ENCODE data around the gene RXFP1. TPM values are rescaled to one million over a fixed set of nuclear protein-coding genes. Genes with fewer than 3 reads are reported as not detected.

Gene RXFP1
- not detected for total RNA-seq

GRCh38 chr4:158521484-158522088 is at the start of gene RXFP1:
Gene RXFP1 (plus strand): TSS chr4:158521882. CDS start chr4:158521977, 95 bp downstream.
- DNase-seq (ENCODE audit: low spot score) (no peak), ATAC-seq (no peak)
- intact Hi-C loops (cut with DNase I) = no loop called here

DNA sequence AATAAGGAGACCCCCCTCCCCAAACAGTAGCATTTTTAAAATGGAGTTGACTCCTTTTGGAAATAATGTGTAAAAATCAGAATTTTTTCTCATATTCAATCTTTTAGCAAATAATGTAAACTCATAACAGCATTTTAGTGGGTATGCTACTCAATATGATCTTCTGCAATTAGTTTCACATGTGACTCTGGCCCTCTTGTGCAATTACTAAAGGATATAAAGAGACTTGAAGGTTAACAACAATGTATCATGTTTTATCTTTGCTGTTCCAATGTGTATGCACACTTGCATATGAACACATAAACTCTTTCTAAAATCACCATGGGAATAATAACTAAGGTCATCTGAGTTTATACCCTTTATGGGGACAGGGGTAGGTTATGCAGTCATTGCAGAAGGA is 39.9 kb upstream of the RXFP1 start:
- ATAC-seq (no peak), DNase-seq (ENCODE audit: low spot score) (no peak)
- intact Hi-C loops (cut with DNase I) = no loop called here

GRCh38 chr4:158484173-158484885 is 37.4 kb upstream of the RXFP1 start:
- DNase-seq (ENCODE audit: low spot score) (no peak), ATAC-seq (no peak)
- intact Hi-C loops (cut with DNase I) = no loop called here

DNA sequence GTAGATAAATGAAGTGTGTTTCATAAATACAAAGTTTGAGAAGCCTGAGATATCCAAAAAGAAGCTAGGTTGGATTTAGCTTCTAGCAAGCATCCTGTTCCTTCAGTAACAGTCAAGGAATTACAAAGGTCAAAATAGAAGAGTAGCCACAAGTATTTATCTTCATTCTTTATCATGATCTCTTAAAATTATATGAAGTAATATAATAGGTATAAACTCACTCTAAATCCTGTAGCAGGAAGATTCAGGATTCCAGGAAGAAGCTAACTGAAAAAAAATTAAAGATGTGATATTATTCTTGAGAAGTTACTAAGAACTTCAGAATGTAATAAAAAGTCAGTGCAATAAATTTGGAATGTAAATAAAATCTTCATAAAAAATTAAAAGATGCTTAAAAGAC is 31.1 kb upstream of the RXFP1 start:
- no peak for DNase-seq (ENCODE audit: low spot score)
- ATAC-seq = no peak
- intact Hi-C loops (cut with DNase I) = no loop called here

DNA sequence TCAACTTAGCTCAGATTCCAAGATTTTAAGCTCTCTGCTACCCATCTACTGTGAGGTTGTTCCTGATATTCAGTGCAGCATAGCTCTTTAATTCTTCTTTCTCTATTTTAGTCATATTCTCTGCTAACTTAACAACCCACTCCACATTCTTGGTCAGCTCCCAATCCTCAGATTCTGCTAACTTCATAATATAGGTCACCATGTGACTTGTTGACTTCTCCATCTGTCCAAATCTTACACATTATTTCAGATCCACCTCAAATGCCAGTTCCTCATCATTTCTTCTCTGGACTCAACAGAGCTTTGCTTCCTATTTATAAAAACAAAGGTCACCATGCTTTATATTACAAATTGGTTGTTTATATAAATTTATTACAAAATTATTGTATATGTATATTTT is 29.3 kb upstream of the RXFP1 start:
- intact Hi-C loops (cut with DNase I) = no loop called here
- no peak for ATAC-seq
- no peak for DNase-seq (ENCODE audit: low spot score)

DNA sequence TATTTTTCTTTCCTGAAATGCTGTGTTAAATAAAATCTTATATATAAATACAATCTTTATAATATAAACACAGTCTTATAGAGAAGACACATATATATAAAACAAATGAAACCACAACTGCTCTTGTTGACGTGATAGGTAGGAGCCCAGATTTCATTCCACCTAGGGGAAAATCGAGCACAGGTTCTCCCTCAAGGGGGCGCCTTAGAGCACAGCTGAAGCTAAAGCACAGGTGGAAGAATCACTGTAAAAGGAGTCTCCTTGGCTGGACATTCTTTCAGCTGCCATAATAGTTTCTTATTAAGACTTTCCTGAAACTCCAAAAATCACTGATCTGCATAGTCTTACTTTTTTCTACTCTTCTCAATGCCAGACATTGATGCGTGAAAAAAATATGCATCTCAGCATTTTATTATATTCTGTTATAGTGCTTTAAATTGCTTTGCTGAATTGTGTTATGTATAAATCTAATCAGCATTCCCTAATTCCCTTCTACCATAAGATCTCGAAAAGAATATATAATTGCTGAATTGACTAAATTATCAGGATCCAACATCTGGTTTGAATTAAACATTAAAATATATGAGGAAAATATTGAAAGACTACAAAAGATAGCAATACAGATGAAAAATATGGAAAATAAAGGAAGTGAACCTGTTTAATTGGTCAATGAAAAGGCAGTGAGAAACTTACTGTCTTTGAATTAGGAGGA is 25.5 kb upstream of the RXFP1 start:
- DNase-seq (ENCODE audit: low spot score) = no peak
- intact Hi-C loops (cut with DNase I) = no loop called here
- no peak for ATAC-seq

DNA sequence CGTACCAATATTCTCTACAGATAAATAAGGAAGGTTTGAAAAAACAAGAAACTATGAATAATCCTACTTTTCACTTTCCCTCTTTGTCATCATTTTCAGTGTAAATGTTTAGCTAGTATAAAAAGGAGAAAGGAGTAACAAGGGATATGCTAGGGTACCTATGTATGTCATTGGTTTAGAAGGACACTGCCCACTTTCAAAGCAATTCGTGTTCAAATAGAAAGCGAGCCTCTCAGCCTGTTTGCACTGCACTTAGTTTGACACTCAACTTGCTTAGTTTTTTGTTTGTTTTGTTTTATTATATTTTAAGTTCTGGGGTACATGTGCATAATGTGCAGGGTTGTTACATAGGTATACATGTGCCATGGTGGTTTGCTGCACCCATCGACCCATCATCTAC is 21.6 kb upstream of the RXFP1 start:
- intact Hi-C loops (cut with DNase I) = no loop called here
- ATAC-seq (no peak), DNase-seq (ENCODE audit: low spot score) (no peak)

- DNase-seq (ENCODE audit: low spot score) = no peak
- ATAC-seq = no peak
- intact Hi-C loops (cut with DNase I) = no loop called here
These were observed 8.4 kb upstream of the RXFP1 start for GRCh38 chr4:158513256-158513655.

GRCh38 chr4:158519226-158519625 is 2.5 kb upstream of the RXFP1 start:
- intact Hi-C loops (cut with DNase I) = no loop called here
- DNase-seq (ENCODE audit: low spot score) (no peak), ATAC-seq (no peak)

- ATAC-seq = no peak
- no peak for DNase-seq (ENCODE audit: low spot score)
- intact Hi-C loops (cut with DNase I) = no loop called here
These were observed 2.4 kb downstream of the RXFP1 start for GRCh38 chr4:158523990-158524535.

DNA sequence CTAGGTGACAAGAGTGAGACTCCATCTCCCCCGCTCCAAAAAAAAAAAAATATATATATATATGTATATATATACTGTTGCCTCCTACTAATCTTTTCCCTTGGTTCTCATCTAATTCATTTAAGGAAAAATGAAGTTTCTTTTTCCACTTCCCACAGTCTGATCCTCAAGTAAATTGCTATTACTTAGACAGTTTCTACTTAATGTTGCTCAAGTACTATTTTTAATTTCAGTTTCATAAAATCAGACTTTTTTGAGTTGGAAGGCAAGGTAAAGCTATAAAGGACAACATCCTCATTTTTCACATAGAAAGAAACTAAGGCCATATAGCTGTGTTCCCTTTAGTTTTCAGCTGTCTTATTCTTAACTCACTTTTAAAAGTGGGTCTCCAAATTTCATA is 5.8 kb downstream of the RXFP1 start:
- intact Hi-C loops (cut with DNase I) = no loop called here

GRCh38 chr4:158529505-158529904 is 7.8 kb downstream of the RXFP1 start:
- no peak for DNase-seq (ENCODE audit: low spot score)
- no peak for ATAC-seq
- intact Hi-C loops (cut with DNase I) = no loop called here

More for the DNA sequence above, 5.8 kb downstream of the RXFP1 start:
- ATAC-seq (no peak), DNase-seq (ENCODE audit: low spot score) (no peak)

DNA sequence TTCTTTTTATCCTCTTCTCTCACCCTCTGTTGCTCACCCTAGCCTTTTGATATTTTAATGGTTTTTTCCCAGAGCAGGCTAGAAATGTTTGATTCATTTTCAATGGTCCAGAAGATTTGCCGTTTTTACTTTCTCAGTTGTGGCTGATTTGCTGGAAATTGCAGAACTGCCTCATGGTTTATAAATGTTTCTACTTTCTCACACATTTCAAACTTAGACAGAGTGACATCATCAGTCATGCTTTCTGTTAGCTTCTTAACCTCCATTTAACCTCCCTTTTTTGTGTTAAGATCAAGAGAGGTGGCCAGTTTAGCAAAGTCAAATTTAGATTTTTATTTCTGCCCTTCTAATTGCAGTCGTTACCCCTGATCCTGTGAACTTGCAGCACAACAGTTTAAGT is 8.7 kb downstream of the RXFP1 start:
- DNase-seq (ENCODE audit: low spot score) (no peak), ATAC-seq (no peak)
- intact Hi-C loops (cut with DNase I) = no loop called here

GRCh38 chr4:158530898-158531297 is 9.2 kb downstream of the RXFP1 start:
- DNase-seq (ENCODE audit: low spot score) (no peak), ATAC-seq (no peak)
- intact Hi-C loops (cut with DNase I) = no loop called here

DNA sequence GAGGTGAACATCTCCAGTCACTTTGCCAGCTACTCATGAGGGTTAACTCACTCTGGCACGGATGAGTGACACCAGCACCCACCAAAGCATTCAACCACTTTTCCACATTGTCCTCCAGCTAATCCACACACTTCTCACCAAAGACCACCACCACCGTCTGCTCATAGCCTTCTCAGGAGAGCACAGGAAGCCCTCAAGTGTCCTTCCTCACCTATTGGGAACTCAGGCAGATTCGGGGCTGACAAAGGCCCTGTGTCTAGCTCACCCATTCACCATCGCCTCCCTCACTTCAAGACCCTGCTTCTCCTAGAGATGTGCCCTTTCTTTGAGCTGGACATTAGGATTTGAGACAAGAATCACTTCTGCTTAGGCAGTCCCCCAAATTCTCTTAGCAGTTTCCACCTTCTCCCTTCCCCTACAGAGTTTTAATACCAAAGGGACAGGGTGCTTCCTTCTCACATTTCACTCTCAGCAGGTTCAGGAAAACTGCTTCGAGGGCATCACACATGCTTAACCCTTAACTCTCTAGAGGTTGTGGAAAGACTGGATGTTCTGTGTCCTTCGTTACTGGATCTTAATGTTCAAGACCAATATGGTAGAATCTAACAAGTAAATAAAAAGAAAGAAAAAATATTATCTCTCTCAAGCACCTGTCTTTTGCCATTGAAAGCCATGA is 11.0 kb downstream of the RXFP1 start:
- intact Hi-C loops (cut with DNase I) = no loop called here
- no peak for ATAC-seq
- DNase-seq (ENCODE audit: low spot score) = no peak

DNA sequence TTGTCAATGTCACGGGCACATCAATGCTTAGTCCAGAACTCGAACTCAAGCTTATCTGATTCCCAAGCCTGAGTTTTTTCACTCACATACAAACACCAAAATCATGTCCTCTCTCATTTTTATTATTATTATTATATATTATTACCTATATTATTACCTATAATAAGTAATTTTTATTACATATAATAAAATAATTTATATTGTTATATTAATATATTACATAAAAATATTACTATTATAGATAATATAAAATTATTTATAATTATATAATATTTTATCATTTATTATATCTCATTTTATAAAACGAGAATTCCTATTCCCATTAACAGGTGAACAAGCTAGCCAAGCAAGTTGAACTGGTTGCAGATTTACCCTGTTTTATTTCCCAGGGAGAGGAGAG is 13.0 kb downstream of the RXFP1 start:
- DNase-seq (ENCODE audit: low spot score) (no peak), ATAC-seq (no peak)
- intact Hi-C loops (cut with DNase I) = no loop called here

DNA sequence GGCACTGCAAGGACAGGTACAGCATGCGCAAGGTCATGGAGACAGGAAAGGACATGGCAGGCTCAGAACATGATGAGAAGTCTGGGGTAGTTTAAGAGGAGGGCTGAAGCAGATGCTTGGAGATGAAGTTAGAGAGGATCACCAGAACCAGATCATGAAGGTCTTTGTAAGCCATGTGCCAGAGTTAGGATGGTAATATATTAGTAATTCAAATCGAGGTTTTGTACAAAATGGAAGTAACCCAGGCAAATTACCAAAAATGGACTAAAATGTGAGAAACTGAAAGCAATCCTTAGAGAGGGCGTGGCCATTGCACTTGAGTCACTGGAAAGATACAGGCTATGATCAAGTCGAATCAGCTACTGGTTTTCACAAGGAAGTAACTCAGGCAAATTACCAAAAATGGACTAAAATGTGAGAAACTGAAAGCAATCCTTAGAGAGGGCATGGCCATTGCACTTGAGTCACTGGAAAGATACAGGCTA is 13.5 kb downstream of the RXFP1 start:
- no peak for ATAC-seq
- intact Hi-C loops (cut with DNase I) = no loop called here
- DNase-seq (ENCODE audit: low spot score) = no peak

- intact Hi-C loops (cut with DNase I) = no loop called here
- no peak for ATAC-seq
These were observed 15.2 kb downstream of the RXFP1 start for GRCh38 chr4:158536833-158537232.

DNA sequence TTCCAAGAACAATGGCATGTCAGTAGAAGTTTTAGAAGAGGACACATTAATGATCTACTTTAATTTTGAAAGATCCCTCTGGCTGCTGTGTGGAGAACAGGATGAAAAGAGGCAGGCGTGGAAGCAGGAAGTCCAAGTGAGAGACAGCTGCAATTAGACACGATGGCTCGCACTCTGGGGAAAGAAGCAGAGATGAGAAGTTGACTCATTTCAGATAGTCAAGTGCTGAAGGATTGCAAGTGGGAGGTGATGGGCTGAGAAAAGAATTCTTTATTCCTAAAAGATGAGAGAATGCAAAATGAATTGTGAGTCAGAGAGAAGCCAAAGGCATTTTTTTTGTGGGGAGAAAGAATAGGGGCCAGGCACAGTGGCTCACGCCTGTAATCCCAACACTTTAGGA is 16.5 kb downstream of the RXFP1 start:
- DNase-seq (ENCODE audit: low spot score) (no peak), ATAC-seq (no peak)
- intact Hi-C loops (cut with DNase I) = no loop called here

More at GRCh38 chr4:158536833-158537232, 15.2 kb downstream of the RXFP1 start:
- DNase-seq (ENCODE audit: low spot score) = no peak
